ENCODE measurements around the gene WWC2.

DNA sequence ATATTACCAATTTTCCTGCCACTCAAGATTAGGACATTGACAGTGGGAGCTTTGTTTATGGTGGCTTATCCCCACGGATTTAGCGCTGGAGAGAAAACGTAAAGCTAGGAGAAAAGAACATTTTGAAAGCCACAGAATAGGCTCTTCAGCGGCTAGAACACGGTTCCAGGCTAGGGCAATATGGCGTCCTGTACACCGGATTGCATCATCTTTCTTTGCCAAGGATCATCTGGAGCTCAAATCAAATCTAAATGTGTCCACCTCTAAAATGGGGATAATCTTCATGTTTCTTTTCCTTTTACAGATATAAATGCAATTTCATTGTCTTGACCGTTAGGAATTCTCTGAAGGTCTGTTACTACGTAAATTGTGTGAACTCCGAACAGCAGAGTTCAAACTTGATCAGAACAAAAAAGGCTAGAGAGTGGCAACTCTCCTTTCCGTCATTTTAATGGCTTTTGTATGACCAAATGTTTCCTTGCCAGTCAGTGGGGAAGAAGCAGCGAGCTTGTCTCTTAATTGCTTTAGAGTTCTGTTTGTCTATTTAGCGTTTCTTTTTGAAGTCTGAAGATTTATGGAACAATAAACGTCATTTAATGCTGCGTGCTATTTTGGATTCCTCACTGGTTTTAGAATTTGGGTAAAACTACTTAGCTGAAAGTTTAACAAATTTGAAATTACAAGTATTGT, 2.6 kb upstream of the WWC2 start:
- TF ChIP-seq, protein P1, sequence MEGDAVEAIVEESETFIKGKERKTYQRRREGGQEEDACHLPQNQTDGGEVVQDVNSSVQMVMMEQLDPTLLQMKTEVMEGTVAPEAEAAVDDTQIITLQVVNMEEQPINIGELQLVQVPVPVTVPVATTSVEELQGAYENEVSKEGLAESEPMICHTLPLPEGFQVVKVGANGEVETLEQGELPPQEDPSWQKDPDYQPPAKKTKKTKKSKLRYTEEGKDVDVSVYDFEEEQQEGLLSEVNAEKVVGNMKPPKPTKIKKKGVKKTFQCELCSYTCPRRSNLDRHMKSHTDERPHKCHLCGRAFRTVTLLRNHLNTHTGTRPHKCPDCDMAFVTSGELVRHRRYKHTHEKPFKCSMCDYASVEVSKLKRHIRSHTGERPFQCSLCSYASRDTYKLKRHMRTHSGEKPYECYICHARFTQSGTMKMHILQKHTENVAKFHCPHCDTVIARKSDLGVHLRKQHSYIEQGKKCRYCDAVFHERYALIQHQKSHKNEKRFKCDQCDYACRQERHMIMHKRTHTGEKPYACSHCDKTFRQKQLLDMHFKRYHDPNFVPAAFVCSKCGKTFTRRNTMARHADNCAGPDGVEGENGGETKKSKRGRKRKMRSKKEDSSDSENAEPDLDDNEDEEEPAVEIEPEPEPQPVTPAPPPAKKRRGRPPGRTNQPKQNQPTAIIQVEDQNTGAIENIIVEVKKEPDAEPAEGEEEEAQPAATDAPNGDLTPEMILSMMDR (tag by site-specific recombination; IDR thresholded peaks at IDR 0.05), result no peak
- TF ChIP-seq ZNF660 (tag by site-specific recombination; IDR thresholded peaks at IDR 0.05) (no peak), ZNF138 (tag by site-specific recombination; IDR thresholded peaks at IDR 0.05; ENCODE audit: borderline replicate concordance) (no peak), ZNF23 (tag by site-specific recombination; IDR thresholded peaks at IDR 0.05; ENCODE audit: borderline replicate concordance) (no peak), MZF1 (tag by site-specific recombination; IDR thresholded peaks at IDR 0.05; ENCODE audit: borderline replicate concordance) (no peak), ZNF561 (tag by site-specific recombination; IDR thresholded peaks at IDR 0.05; ENCODE audit: borderline replicate concordance) (no peak), ZNF600 (tag by site-specific recombination; IDR thresholded peaks at IDR 0.05) (no peak)
- TF ChIP-seq, protein P2, sequence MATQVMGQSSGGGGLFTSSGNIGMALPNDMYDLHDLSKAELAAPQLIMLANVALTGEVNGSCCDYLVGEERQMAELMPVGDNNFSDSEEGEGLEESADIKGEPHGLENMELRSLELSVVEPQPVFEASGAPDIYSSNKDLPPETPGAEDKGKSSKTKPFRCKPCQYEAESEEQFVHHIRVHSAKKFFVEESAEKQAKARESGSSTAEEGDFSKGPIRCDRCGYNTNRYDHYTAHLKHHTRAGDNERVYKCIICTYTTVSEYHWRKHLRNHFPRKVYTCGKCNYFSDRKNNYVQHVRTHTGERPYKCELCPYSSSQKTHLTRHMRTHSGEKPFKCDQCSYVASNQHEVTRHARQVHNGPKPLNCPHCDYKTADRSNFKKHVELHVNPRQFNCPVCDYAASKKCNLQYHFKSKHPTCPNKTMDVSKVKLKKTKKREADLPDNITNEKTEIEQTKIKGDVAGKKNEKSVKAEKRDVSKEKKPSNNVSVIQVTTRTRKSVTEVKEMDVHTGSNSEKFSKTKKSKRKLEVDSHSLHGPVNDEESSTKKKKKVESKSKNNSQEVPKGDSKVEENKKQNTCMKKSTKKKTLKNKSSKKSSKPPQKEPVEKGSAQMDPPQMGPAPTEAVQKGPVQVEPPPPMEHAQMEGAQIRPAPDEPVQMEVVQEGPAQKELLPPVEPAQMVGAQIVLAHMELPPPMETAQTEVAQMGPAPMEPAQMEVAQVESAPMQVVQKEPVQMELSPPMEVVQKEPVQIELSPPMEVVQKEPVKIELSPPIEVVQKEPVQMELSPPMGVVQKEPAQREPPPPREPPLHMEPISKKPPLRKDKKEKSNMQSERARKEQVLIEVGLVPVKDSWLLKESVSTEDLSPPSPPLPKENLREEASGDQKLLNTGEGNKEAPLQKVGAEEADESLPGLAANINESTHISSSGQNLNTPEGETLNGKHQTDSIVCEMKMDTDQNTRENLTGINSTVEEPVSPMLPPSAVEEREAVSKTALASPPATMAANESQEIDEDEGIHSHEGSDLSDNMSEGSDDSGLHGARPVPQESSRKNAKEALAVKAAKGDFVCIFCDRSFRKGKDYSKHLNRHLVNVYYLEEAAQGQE (tag by site-specific recombination; IDR thresholded peaks at IDR 0.05), result no peak
- TF ChIP-seq, protein P3, sequence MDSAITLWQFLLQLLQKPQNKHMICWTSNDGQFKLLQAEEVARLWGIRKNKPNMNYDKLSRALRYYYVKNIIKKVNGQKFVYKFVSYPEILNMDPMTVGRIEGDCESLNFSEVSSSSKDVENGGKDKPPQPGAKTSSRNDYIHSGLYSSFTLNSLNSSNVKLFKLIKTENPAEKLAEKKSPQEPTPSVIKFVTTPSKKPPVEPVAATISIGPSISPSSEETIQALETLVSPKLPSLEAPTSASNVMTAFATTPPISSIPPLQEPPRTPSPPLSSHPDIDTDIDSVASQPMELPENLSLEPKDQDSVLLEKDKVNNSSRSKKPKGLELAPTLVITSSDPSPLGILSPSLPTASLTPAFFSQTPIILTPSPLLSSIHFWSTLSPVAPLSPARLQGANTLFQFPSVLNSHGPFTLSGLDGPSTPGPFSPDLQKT (IDR thresholded peaks at IDR 0.05; ENCODE audit: borderline replicate concordance, low read depth, low read length), result no peak
- TF ChIP-seq, protein P4, sequence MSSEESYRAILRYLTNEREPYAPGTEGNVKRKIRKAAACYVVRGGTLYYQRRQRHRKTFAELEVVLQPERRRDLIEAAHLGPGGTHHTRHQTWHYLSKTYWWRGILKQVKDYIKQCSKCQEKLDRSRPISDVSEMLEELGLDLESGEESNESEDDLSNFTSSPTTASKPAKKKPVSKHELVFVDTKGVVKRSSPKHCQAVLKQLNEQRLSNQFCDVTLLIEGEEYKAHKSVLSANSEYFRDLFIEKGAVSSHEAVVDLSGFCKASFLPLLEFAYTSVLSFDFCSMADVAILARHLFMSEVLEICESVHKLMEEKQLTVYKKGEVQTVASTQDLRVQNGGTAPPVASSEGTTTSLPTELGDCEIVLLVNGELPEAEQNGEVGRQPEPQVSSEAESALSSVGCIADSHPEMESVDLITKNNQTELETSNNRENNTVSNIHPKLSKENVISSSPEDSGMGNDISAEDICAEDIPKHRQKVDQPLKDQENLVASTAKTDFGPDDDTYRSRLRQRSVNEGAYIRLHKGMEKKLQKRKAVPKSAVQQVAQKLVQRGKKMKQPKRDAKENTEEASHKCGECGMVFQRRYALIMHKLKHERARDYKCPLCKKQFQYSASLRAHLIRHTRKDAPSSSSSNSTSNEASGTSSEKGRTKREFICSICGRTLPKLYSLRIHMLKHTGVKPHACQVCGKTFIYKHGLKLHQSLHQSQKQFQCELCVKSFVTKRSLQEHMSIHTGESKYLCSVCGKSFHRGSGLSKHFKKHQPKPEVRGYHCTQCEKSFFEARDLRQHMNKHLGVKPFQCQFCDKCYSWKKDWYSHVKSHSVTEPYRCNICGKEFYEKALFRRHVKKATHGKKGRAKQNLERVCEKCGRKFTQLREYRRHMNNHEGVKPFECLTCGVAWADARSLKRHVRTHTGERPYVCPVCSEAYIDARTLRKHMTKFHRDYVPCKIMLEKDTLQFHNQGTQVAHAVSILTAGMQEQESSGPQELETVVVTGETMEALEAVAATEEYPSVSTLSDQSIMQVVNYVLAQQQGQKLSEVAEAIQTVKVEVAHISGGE (tag by site-specific recombination; conservative IDR thresholded peaks at IDR 0.05; ENCODE audit: low read depth), result no peak
